NCI-H524 treated with DMSO at 0.1 percent for 48 hours (cell line): Measurements from ENCODE around the gene TP53BP1.

ENCODE experiments used
- DNase-seq: peaks from one replicate; lab custom pipeline; 2025; lab: John Stamatoyannopoulos, UW

Gene TP53BP1

GRCh38 chr15:43520138-43520537, 27.2 kb upstream of the TP53BP1 start:
- no peak for DNase-seq

GRCh38 chr15:43519196-43519595, 26.2 kb upstream of the TP53BP1 start:
- no peak for DNase-seq

GRCh38 chr15:43518197-43518761, 25.3 kb upstream of the TP53BP1 start:
- DNase-seq = peak; percentile 57

DNA sequence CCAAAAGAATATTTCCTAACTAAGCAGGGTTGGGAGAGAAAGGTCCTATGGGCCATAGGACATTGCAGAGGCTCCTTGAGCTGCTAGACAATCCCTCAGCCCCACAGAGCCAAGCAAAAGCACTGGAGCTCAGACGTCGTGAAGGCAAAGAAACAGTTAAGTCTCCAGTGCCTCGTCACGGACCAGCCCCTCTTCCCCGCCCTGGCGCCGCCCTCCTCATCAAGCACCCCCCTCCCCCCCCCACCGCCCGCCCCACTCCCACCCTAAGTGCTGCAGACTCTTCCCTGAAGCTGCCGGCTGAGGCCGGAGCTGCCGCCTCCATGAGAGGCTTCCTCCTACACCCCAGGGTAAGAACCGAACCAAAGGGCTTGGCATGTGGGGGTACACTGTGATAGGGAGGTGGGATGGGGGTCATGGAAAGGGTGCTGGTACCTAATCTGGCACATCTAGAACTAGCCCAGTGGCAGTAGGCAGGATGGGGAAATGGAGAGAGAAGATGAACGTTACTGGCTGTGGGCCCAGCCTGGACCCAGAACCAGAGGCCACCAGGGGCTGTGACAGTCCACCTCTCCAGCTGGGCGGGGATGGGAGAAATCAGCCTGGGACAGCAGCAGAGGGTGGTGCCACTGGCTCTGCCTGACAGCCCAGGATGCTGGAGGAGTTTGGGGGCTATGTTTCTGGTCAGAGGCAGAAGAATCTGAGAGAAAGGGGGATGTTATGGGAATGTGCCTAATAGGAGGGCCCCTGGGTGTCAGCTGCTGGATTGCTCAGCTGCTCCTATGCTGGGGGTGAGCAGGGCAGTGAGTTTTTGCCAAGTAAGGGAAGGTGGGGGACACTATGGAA, 24.6 kb upstream of the TP53BP1 start, which contains the start of gene MAP1A:
Gene MAP1A, plus strand, starts transcription at position 255 of the 843 bp plus-strand sequence. CDS start 3,866 bp downstream, outside the sequence.
- peak; percentile 56 for DNase-seq

DNA sequence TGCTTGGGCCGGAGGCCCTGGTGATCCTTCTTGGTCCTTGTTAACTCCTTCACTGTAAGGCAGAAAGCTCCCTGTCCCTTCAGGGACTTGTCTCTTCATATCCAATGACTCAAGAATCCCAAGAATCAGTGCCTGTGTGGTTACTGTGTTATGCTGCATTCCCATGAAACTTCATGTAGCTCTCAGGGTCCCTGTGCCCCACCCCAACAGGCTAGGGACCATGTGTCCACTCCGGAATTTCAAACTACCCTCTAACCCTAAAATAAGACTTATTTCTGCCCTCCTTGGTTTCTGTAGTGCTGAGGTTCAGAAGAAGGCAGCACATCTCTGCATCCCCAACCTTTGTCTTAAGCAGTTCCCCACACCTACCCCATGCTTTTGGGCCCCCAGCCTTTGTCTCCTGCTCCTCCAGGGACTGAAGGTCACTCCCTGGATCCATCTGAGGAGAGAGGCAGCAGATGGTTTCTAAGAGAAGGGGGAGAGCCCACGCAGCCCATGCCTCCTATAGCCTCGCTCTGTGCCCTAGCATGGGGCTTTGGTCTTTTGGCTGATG, 23.9 kb upstream of the TP53BP1 start:
- DNase-seq = peak; percentile 56

- no peak for DNase-seq
These were observed 23.2 kb upstream of the TP53BP1 start for GRCh38 chr15:43516185-43516584.

- DNase-seq = no peak
These were observed 22.8 kb upstream of the TP53BP1 start for GRCh38 chr15:43515741-43516140.

DNA sequence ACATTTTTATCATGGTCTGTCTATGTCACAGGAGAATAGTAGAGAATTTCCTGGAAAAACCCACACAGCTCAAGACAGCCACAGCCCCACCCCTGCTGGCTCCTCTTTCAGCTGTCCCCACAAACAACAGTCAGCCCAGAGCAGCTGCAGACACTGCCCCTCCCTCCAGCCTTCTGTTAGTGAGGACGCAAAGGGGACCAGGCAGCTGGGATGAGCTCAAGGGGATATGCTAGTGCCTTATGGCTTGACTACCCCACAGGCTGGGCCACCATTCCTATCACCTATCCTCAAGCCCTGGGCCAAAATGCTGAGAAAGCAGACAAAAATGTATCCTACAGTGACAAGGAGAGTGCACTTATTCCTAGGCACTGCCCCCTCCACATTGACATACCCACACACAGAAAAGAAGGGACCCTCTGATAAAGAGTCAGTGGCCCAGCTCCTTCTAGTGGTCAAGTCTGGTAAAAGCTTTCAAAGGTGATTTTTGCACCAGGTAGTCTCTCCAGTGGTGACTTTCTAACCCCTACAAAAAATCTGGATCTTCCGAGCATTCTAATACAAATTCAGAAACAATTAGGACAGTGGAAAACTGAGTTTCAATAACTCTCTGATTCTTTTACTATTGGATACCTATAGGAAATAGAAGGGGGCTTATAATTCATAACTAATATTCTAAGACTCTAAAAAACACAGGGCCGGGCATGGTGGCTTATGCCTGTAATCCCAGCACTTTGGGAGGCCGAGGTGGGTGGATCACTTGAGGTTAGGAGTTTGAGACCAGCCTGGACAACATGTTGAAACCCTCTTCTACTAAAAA, 21.5 kb upstream of the TP53BP1 start:
- DNase-seq = peak; percentile 78

DNA sequence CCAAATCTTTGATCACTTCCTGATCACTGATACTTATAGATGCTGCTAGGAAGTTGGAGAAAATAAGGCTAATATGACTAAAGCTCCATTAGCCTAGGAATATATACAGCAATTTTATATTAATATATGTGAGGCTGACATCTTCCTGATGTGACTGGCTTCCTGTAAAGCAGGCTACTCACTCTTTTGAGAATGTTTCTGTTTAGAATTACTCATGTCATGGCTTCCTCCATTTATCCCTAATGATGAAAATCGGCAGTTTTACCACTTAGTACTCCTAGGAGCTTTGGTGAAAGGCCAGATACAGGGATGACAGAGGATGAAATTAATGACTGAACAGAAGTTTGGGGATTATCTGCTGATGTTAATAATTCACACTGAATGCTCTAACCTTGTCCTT, 20.6 kb upstream of the TP53BP1 start:
- no peak for DNase-seq

GRCh38 chr15:43511012-43511885, 18.3 kb upstream of the TP53BP1 start:
- no peak for DNase-seq

DNA sequence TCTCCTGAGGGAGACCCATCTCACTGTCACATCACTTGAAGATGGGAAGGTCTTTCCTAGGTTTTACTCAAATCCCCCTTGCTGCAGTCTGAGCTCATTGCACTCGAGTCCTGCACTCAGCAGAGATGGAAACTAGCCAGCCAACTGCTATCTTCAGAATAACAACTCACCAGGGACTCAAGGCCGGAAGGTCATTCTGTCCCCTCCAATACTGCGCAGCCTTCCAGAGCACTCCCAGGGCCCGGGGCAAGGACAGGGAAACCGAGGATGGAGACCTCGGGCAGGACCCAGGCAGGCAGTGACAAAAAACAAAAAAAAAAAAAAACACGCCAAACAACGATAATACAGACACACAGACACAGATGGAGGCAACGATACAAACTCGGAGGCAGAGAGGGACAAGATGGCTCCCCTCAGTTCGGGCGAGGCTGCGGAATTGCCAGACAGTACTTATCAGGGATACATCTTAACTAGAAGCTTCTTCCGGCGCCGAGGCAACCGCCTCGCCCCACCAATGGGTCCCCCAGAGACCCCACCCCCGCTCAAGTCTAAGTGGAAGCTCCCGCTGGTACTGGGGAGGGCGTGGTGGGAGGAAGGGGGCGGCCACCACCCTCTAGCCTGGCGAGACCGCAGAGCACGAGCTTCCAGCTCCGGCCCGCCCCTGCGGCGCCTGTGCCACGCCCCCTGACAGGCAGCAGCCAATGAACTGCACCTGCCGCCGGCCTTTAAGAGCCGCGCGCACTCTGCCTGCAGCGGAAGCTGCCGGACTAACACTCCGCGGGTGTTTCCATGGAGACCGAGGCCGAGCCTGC, 17.4 kb upstream of the TP53BP1 start:
- DNase-seq = peak; percentile 97

GRCh38 chr15:43509660-43510199, 16.8 kb upstream of the TP53BP1 start:
- no peak for DNase-seq

DNA sequence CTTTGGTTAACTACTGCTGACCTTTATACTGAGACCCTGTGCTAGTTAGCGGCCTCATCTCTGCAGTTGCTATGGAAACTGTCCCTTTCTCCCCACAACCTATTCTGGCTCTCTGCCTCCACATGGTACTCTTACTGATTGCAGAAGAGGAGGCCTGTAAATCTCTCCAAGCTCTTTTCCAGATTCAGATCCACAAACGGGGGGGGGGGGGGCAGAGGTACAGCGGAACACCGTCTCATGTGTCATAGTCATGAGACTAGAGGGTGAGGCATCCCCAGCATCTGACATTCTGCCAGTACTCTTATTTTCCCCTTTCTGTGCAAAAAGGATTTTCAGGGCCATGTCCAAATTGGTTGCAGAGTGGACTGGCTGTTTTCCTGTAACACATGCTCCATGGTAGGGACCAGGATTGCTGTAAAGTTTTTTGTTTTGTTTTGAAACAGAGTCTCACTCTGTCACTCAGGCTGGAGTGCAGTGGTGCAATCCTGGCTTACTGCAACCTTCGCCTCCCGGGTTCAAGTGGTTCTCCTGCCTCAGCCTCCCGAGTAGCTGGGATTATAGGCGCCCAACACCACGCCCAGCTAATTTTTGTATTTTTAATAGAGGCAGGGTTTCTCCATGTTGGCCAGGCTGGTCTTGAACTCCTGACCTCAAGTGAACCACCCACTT, 16.2 kb upstream of the TP53BP1 start:
- no peak for DNase-seq

- DNase-seq = no peak
These were observed 15.5 kb upstream of the TP53BP1 start for GRCh38 chr15:43508421-43508820.

DNA sequence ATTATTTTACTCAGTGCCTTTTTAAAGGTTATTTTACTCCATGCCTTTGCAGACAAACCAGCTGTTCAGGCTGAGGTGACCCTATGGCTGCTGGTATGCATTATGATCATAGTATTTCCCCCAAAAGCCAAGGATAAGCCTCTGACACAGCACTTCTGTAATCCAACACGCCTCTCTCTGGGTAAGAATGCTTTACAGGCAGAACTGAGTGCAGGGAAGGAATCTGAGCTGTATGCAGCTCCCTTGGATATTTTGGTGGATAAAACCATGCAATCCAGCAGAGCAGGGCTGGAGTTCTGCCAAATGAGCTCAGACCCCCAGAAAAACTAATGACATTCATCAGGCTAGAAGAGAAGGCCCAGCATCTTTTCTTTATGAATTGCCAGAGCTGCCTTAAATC, 12.8 kb upstream of the TP53BP1 start:
- DNase-seq = no peak

DNA sequence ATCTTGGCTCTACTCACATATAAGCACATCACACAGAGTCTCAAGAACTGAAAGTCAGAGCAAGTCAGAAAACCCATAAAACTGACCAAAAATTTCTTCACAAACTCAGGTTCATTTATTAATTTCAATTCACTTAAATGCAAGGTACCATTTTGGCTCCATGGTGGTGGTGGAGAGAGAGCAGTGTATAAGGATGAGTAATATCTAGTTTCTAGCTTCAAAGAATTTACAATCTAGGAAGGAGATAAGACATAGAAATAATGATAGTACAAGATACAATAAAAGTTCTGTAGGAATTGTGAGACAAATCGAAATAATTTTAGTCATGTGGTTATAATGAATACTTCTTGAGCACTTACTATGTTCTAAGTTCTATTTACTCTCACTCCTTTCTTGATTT, 6.7 kb upstream of the TP53BP1 start:
- no peak for DNase-seq

- DNase-seq = no peak
These were observed 6.0 kb upstream of the TP53BP1 start for GRCh38 chr15:43498990-43499389.

GRCh38 chr15:43493703-43494472, 932 bp upstream of the TP53BP1 start:
- DNase-seq = no peak

- DNase-seq = no peak
These were observed 690 bp downstream of the TP53BP1 start for GRCh38 chr15:43492266-43492665.
